T-cell (primary cell): ENCODE measurements around the gene TTN. TPM values are rescaled to one million over a fixed set of nuclear protein-coding genes. Genes with fewer than 3 reads are reported as not detected.

Experiments used
- ATAC-seq, 4 experiments: fragments of 200-7000 bp in 3 of 4; fragments of 150-1000 bp in 1 of 4; cut with Tn5 transposase; replicated peaks in 1 of 4; 1 replicate in 3 of 4; 2 replicates in 1 of 4; pipeline ENCODE4 v1.10.0; 2021; ENCODE audit warnings: moderate library complexity in 3 of 4, mild to moderate bottlenecking in 2 of 4, moderate number of reproducible peaks in 1 of 4
- CTCF ChIA-PET, 2 donors: fragments of 300-600 bp; sonication (Branson Sonifier 250); formaldehyde crosslinking; loops; one replicate each; lab custom pipeline; 2022; ENCODE audit warnings: antibody characterized with exemption in 2 of 2; lab: Charles Lee
- POLR2A ChIA-PET, 2 donors: fragments of 300-600 bp; sonication (Branson Sonifier 250); formaldehyde crosslinking; loops; one replicate each; lab custom pipeline; 2022; ENCODE audit warnings: antibody characterized with exemption in 2 of 2; lab: Charles Lee
- DNase-seq, 35 experiments: peaks; one replicate each; pipeline versions ENCODE4 v3.0.0 to v3.0.0-alpha.2; 2013 to 2023
- H3K27ac ChIP-seq: one replicate; pipeline ENCODE4 v1.5.1; 2013; ENCODE audit warnings: low read length
- H3K27me3 ChIP-seq, 2 experiments: replicated peaks in 1 of 2; 1 replicate in 1 of 2; 2 replicates in 1 of 2; pipeline versions ENCODE4 v1.6.1 to v1.7.0; 2013; ENCODE audit warnings: low read length in 1 of 2, mixed read lengths in 1 of 2; ENCODE audit not compliant: control insufficient read depth in 2 of 2, insufficient read depth in 2 of 2; ENCODE audit errors: extremely low read depth in 1 of 2
- H3K36me3 ChIP-seq, 2 donors: 1 replicate in 1 of 2; 2 replicates in 1 of 2; pipeline versions ENCODE4 v1.6.1 to v1.7.0; 2013; ENCODE audit warnings: low read length in 1 of 2; ENCODE audit not compliant: control insufficient read depth in 2 of 2, insufficient read depth in 1 of 2; ENCODE audit errors: extremely low read depth in 1 of 2
- H3K4me1 ChIP-seq, 2 experiments: 1 replicate in 1 of 2; 2 replicates in 1 of 2; pipeline versions ENCODE4 v1.6.1 to v1.7.0; 2013; ENCODE audit warnings: low read length in 2 of 2, mixed read lengths in 1 of 2; ENCODE audit not compliant: insufficient read depth in 2 of 2, control insufficient read depth in 1 of 2; ENCODE audit errors: extremely low read depth in 1 of 2
- H3K4me3 ChIP-seq, 2 donors: 1 replicate in 1 of 2; 2 replicates in 1 of 2; pipeline versions ENCODE4 v1.5.1 to v1.7.0; 2013; ENCODE audit warnings: mild to moderate bottlenecking in 2 of 2, low read length in 1 of 2, moderate library complexity in 1 of 2; ENCODE audit not compliant: control insufficient read depth in 1 of 2; ENCODE audit errors: extremely low read depth in 1 of 2
- H3K9me3 ChIP-seq: 2 replicates; pipeline ENCODE4 v1.7.0; 2013
- H3K27ac Mint-ChIP-seq, 2 donors: one replicate each; pipeline ENCODE4 v1.8.0; 2020 to 2021; ENCODE audit warnings: mild to moderate bottlenecking in 2 of 2, mixed read lengths in 2 of 2
- H3K27me3 Mint-ChIP-seq, 2 donors: one replicate each; pipeline ENCODE4 v1.8.0; 2021 to 2022; ENCODE audit warnings: mixed read lengths in 2 of 2
- H3K36me3 Mint-ChIP-seq: one replicate; pipeline ENCODE4 v1.8.0; 2021; ENCODE audit warnings: mixed read lengths
- H3K4me1 Mint-ChIP-seq, 3 donors: one replicate each; pipeline ENCODE4 v1.8.0; 2020 to 2022; ENCODE audit warnings: mixed read lengths in 3 of 3, mild to moderate bottlenecking in 1 of 3
- H3K4me3 Mint-ChIP-seq, 3 donors: one replicate each; pipeline ENCODE4 v1.8.0; 2020 to 2022; ENCODE audit warnings: mild to moderate bottlenecking in 3 of 3, mixed read lengths in 3 of 3, moderate library complexity in 3 of 3
- H3K9me3 Mint-ChIP-seq, 3 donors: one replicate each; pipeline ENCODE4 v1.8.0; 2020 to 2022; ENCODE audit warnings: mixed read lengths in 3 of 3
- WGBS: methylation state at CpG from one replicate; pipeline ENCODE4 v1.1.5; 2013; ENCODE audit warnings: missing lambda C conversion rate; ENCODE audit not compliant: insufficient coverage; 5-methylcytosine and 5-hydroxymethylcytosine counted together
- total RNA-seq, 35 experiments: library from RNA in 6 of 35; stranded (reverse) in 6 of 35; fragments of 120-200 nt in 1 of 35; gene quantifications; one replicate each; pipeline versions ENCODE4 v1.2.1 to v1.2.4 and lab custom pipeline; 2013 to 2026

Gene TTN
- total RNA-seq, 5 donors from 2014 or later (not counting 1 experiment from before 2014, with no cell fraction given) = 14.3 to 49.2 (median 15.7) TPM

GRCh38 chr2:178484245-178485041 is 322.8 kb downstream of the TTN start:
- H3K27ac Mint-ChIP-seq = no peak overlapping the region
- ChIA-PET CTCF (interaction anchor here in 1 of 2 donors (0.5 kb wide), 1 partner anchor 1002 kb away, joined by 3 read pairs; no protein-coding TSS in a partner anchor), POLR2A (no interaction called here)
- Histone ChIP-seq H3K9me3 (no peaks in the 10 kb centered on the region), H3K4me1 (peaks cover 18 to 29% of the 10 kb centered on the region in 2 experiments), H3K4me3 (no peak overlapping the region), H3K27me3 (no peaks in the 10 kb centered on the region), H3K36me3 (peaks cover 0 to 23% of the 10 kb centered on the region in 2 donors), H3K27ac (no peak overlapping the region)
- 93% methylated on average over 6 of the region's 6 CpGs for WGBS
- peaks cover 65 to 68% (median 66%) of the 10 kb centered on the region in 3 donors for H3K4me1 Mint-ChIP-seq
- DNase-seq (peak in 1 of 35 experiments; percentile 19), ATAC-seq (no peak)
- no peak overlapping the region for H3K4me3 Mint-ChIP-seq
- H3K9me3 Mint-ChIP-seq = no peaks in the 10 kb centered on the region
- H3K27me3 Mint-ChIP-seq = no peaks in the 10 kb centered on the region
- H3K36me3 Mint-ChIP-seq = peaks cover 32% of the 10 kb centered on the region

- H3K27ac ChIP-seq = no peak overlapping the region
- H3K9me3 ChIP-seq = no peaks in the 10 kb centered on the region
- Mint-ChIP-seq H3K36me3 (peaks cover 19% of the 10 kb centered on the region), H3K27me3 (no peaks in the 10 kb centered on the region), H3K27ac (peak overlapping the region in 1 of 2 donors; percentile 36), H3K9me3 (no peaks in the 10 kb centered on the region), H3K4me3 (peak overlapping the region; percentile 46 to 98 (median 96)), H3K4me1 (peaks cover 64 to 70% (median 67%) of the 10 kb centered on the region in 3 donors)
- H3K27me3 ChIP-seq = no peaks in the 10 kb centered on the region
- ATAC-seq = no peak
- ChIA-PET CTCF (interaction anchor here (0.6 to 1.4 kb wide), 6 partner anchors 13 to 534 kb away, joined by 3 to 6 read pairs (median 4); partner anchors contain the start of genes PJVK (in 1 of the 2) and PRKRA (in 1 of the 2)), POLR2A (interaction anchor here (0.5 to 1.1 kb wide), 4 partner anchors 15 to 50 kb away, joined by 3 read pairs; partner anchors contain the start of genes PJVK (in 1 of the 2) and PRKRA (in 1 of the 2))
- H3K4me1 ChIP-seq = peaks cover 24 to 43% of the 10 kb centered on the region in 2 experiments
- no peak overlapping the region for H3K4me3 ChIP-seq
- peak in 1 of 35 experiments; percentile 4 for DNase-seq
- no CpG with 5 or more reads among the region's 4 CpGs for WGBS
- peaks cover 0 to 11% of the 10 kb centered on the region in 2 donors for H3K36me3 ChIP-seq
Observed at GRCh38 chr2:178482437-178482836, 324.8 kb downstream of the TTN start.

- Histone ChIP-seq H3K9me3 (no peaks in the 10 kb centered on the region), H3K4me1 (peaks cover 24 to 43% of the 10 kb centered on the region in 2 experiments), H3K27me3 (no peaks in the 10 kb centered on the region), H3K36me3 (no peaks in the 10 kb centered on the region), H3K27ac (peak within 1 kb of the TSS; percentile 92), H3K4me3 (peak within 1 kb of the TSS; percentile 78 to 80)
- H3K36me3 Mint-ChIP-seq = peaks cover 3% of the 10 kb centered on the region
- H3K27ac Mint-ChIP-seq = peak within 1 kb of the TSS; percentile 98 to 99
- H3K27me3 Mint-ChIP-seq = no peaks in the 10 kb centered on the region
- under 1% methylated on average over 78 of the region's 92 CpGs for WGBS
- POLR2A ChIA-PET = no interaction called here
- no peaks in the 10 kb centered on the region for H3K9me3 Mint-ChIP-seq
- CTCF ChIA-PET = interaction anchor here in 1 of 2 donors (1.2 kb wide), 1 partner anchor 82 kb away, joined by 3 read pairs; no protein-coding TSS in a partner anchor
- peak; percentile 56 to 65 (median 61) for ATAC-seq
- peak within 1 kb of the TSS; percentile 96 to 98 (median 98) for H3K4me3 Mint-ChIP-seq
- peak; percentile 35 to 84 (median 60) for DNase-seq
- H3K4me1 Mint-ChIP-seq = peaks cover 53 to 63% (median 53%) of the 10 kb centered on the region in 3 donors
Observed at GRCh38 chr2:178480227-178481181, 326.7 kb downstream of the TTN start, which contains the start of gene PLEKHA3. Gene PLEKHA3 (plus strand): TSS chr2:178480457. CDS start chr2:178480870, 413 bp downstream.

- POLR2A ChIA-PET = no interaction called here
- H3K27me3 Mint-ChIP-seq = no peaks in the 10 kb centered on the region
Observed at GRCh38 chr2:178479758-178480226, 327.4 kb downstream of the TTN start.

GRCh38 chr2:178479275-178479616 is 328.0 kb downstream of the TTN start:
- Mint-ChIP-seq H3K4me3 (peak overlapping the region; percentile 96 to 98 (median 98)), H3K4me1 (peaks cover 43 to 54% (median 43%) of the 10 kb centered on the region in 3 donors), H3K27me3 (no peaks in the 10 kb centered on the region), H3K27ac (peak overlapping the region; percentile 98 to 99), H3K9me3 (no peaks in the 10 kb centered on the region), H3K36me3 (no peaks in the 10 kb centered on the region)
- ChIA-PET CTCF (interaction anchor here (1.2 to 1.5 kb wide), 3 partner anchors 28 to 81 kb away, joined by 3 to 7 read pairs (median 3); partner anchors contain the start of genes PJVK (in 1 of the 2) and PRKRA (in 1 of the 2)), POLR2A (no interaction called here)
- H3K4me1 ChIP-seq = peaks cover 21 to 43% of the 10 kb centered on the region in 2 experiments
- no peaks in the 10 kb centered on the region for H3K36me3 ChIP-seq
- WGBS = 100% methylated on average over 1 of the region's 4 CpGs
- peak overlapping the region; percentile 92 for H3K27ac ChIP-seq
- ATAC-seq (no peak), DNase-seq (no peak)
- H3K27me3 ChIP-seq = no peaks in the 10 kb centered on the region
- H3K9me3 ChIP-seq = no peaks in the 10 kb centered on the region
- H3K4me3 ChIP-seq = peak overlapping the region; percentile 80 to 92

More at GRCh38 chr2:178479758-178480226, 327.4 kb downstream of the TTN start:
- no peaks in the 10 kb centered on the region for H3K9me3 ChIP-seq
- peak overlapping the region; percentile 92 for H3K27ac ChIP-seq
- no peaks in the 10 kb centered on the region for H3K27me3 ChIP-seq
- H3K9me3 Mint-ChIP-seq = no peaks in the 10 kb centered on the region
- peaks cover 21 to 43% of the 10 kb centered on the region in 2 experiments for H3K4me1 ChIP-seq
- H3K4me3 ChIP-seq = peak overlapping the region; percentile 50 to 51
- H3K27ac Mint-ChIP-seq = peak overlapping the region; percentile 98 to 99
- DNase-seq (no peak), ATAC-seq (no peak)
- peaks cover 49 to 59% (median 49%) of the 10 kb centered on the region in 3 donors for H3K4me1 Mint-ChIP-seq
- WGBS = 24% methylated on average over 15 of the region's 19 CpGs
- H3K36me3 ChIP-seq = no peaks in the 10 kb centered on the region
- no peaks in the 10 kb centered on the region for H3K36me3 Mint-ChIP-seq
- H3K4me3 Mint-ChIP-seq = peak overlapping the region; percentile 96 to 98 (median 98)
- CTCF ChIA-PET = interaction anchor here (1.2 to 1.3 kb wide), 2 partner anchors 65 to 82 kb away, joined by 3 read pairs; no protein-coding TSS in a partner anchor
